NOMO-1 (cell line): Measurements from ENCODE around the gene PPM1A.

Experiments
- DNase-seq, 2 experiments: peaks; one replicate each; lab custom pipeline; 2025; ENCODE audit not compliant: unreplicated experiment in 2 of 2; lab: John Stamatoyannopoulos, UW

The PPM1A gene

DNA sequence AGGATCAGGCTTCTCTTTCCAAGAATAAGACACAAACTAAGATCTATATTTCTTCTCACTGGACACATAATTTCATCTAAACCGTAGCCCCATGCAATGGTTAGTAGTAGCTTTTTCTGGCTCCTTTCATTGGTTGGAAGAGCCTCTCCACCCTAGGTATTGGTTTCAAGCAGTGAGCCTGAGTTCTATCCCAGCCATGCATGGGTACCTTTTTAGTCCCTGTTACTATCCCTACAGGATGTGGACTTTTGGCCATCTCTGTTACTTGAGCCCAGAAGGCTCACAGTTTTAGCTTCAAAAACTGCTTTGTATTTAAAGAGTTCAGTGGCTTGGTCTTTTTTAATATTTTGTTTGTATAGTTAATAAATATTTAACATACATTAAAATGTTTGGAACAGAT is 16.1 kb downstream of the PPM1A start:
- DNase-seq, result no peak

DNA sequence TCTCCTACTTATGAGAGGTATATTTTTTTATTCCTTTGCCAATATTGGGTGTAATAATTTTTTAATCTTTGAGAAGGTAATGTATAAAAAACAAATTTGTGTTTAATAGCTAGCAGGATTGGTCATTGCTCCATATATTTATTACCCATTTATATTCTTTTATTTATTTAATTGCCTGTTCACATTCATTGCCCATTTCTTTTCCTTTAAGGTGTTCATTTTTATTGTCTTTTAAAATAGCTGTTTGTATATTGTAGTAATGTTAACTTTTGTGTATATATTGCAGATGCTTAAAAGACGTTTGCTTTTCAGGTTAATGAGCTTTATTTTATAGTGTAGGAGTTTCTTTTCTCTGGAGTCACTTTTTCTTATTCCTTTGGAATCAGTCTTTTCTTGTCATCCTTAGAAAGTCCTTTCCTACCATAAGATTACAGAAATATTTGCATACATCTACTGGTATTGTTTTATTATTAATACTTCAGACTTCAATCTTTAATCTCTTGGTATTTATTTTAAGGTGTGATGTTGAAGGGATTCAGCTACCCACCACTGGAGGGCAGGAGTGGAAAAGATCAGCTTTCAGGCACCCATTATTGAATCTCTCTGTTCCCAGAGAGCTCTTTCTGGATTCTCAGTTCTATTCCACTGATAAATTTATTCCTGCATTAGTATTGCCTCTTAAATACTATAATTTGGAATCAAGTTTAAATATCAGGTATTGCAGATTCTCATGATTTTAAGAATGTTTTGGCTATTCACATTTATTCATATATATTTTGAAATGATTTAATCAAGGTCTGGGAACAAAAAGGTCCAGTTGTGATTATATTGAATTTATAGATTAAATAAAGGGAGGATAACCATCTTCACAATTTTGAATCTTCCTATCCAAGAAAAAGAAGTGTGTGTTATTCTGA is 17.3 kb downstream of the PPM1A start:
- DNase-seq, result no peak

DNA sequence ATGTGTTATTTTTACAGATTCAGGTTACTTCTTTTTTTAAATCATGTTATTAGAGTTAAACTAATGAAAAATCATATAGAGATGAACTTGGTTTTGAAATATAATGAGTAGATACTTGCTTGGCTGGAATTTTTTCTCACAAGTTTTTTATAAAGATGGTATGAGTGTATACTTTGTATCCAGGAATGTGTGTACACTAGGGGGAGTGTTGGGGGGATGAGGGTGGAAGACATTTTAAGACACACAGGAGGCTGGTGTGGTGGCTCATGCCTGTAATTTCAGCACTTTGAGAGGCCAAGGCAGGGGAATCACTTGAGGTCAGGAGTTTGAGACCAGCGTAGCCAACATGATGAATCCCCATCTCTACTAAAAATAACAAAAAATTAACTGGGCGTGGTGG is 23.2 kb downstream of the PPM1A start:
- no peak for DNase-seq

DNA sequence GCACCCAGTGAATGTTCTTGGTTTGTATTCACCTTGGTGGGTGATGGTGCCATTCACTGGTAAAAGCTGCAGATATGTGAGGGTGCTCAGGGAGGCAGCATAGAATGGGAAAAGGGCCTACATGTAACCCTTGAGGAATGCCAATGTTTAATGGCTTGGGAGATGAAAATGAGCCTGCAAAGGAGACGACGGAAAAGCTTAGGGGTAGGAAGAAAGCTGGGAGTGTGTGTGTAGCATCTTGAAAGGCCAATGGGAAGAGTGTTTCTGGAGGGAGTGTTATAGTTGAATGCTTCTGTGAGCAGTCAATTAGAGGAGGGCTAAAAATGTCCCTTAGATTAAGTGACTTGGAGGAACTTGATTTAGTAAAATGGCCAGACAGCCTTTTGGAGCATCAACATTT is 24.9 kb downstream of the PPM1A start:
- DNase-seq, result no peak

DNA sequence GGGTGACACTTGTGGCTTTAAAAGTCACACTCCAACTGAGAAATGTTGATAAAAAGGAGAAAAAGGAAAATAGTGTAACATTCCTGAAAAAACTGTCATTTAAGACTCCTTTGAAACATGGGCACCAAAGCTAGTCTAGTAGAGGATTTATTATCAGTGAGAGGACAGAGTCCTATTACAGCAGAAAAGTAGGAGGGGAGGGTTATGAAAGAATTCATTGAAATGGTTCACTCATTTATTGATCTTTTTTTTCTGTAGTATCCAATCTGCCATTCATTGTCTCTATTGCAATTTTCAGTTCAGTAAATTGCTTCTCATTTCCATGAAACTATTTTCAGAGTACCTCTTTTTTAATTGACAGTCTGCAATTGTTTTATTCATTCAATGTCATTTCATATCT is 25.4 kb downstream of the PPM1A start:
- DNase-seq, result no peak

DNA sequence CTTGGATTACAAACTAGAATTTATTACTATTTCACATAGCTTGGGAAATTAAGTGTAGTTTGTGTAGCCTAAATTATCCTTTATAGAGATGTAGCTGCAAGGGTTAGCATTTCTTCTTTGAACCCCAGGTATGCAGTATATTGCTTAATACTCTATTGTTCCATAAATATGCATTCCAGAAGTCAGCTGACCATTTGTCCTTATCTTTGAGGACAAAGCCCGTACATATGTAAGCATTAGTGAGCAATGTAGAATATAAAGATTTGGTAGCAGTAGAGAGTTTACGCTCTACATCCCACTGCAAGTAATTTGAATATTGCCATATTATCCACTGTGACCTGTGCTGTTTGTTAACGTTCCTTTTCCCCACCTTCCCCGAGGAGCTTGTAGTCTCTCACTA is 26.9 kb downstream of the PPM1A start:
- DNase-seq, result no peak

DNA sequence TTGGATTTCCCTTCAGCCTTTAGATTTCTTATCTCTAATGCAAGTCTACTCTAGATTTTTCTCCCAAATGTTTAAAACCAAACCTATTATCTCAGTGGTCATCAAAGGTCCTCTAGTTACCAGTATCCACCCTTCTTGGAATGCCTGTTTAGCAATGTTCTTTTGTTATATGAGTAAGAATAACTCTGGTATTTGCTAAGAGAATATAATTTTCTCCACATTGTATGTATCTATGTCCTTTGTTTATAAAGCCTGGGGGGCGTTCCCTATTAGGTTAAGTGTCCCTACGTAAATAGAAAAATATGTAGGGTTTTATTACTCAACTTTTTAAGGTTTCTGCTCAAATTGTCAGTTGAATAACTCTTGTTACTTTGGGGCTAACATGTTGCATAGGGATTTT is 27.3 kb downstream of the PPM1A start:
- DNase-seq, result no peak

DNA sequence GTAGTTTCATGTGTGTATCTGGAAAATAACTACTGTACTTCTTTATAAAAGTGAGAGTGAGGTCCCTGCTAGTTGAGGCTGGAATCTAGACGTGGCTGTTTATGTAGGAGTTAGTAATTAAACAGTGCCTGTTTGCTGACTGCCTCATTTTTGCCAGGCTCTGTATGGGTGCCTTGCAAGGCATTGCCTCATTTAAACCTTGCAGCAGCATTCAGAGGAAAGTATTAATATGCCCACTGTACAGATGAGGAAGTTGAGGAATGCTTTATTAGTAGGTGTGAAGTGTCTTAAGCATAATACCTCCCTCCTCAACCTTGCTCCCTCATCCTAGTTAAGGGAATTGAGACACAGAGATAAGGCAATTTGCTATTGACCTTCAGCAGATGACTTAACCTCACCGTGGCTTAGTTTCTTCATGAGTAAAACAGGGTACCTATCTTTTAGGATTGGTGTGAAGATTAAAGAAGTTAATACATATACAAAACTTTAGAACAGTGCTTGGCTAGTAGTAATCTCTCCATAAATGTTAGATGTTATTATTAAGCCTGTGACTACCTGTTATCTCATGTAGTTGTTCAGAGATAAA is 28.7 kb downstream of the PPM1A start:
- DNase-seq, result no peak

DNA sequence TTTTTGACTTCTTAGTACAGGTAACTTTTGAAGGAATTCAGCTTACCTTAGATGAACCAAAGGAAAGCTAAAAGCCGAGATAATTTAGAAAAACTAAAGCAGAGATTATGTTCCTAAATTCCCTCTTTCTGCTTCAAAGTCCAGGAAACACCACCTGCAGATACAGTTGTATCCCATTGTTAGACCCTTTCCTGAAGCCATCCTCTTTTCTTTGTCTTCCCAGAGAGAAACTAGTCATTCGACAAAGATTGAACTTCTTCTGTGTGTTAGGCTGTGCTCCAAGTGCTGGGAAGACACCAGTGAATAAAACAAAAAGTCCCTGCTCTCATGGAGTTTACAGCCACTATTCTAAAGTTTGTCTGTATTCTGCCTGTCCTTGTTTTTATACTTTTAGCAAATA is 29.3 kb downstream of the PPM1A start:
- DNase-seq, result no peak

DNA sequence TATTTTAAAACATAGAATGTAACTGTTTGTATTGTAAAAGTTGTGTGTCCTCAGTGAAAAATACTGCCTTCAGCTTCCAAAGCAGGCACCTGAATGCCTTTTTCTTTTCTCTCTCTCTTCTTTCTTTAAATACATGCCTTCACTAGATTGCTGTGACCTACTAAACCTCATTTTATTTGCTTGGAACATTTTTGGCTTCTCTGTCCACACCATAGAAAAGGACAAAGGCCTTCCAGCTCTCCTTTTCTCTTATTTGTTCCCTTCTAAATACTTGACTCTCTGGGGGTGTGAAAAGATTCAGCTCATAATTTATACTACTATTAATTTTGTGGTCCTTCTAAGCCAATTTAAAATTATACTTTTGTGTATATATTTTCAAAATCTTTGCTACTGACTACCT is 38.4 kb downstream of the PPM1A start:
- no peak for DNase-seq

DNA sequence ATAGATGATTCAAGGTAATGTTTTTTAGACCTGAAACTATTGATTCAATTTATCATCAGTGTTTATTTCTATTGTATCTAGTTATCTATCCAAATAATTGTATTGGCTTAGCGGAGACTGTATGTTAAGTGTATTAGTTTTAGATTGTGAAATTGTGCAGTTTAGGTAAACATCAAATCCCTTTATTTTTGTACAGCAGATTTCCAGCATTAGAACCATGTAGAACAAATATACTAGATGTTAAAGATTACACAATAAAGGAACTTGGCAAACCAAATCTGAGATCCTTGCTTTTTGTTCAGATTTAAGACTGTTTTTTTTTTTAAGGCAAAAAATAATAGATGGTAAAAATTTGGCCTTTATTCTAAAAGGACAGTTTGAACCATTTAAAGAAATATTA is 39.3 kb downstream of the PPM1A start:
- no peak for DNase-seq

DNA sequence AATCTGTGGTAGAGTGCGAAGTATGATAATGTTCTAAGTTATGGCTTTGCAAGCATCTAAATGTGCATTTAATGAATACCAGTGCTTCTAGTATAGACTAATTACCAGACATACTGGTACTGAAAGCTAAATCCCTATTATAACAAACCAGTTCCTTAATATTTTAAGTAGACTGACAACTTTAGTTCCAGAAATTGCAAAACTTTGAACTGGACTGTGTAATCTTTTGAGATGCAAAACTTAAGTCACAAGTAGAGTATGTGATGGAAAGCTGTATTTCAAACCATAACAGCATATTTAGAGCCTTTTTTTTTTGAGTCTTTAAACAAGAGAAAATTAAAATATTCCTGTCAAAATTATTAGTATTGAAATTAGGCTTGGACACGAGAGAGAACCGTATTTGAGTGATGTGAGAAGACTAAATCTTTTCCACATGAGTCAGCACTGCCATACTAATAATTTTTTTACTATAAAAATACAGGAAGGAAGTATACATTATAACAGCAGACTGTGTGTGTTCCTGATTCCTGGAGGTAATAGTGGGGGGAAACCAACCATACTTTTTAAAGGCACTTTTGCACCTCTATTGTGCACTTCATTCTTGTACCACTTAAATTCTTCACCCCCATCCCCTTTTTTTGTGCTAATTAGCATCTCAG is 45.5 kb downstream of the PPM1A start:
- no peak for DNase-seq

DNA sequence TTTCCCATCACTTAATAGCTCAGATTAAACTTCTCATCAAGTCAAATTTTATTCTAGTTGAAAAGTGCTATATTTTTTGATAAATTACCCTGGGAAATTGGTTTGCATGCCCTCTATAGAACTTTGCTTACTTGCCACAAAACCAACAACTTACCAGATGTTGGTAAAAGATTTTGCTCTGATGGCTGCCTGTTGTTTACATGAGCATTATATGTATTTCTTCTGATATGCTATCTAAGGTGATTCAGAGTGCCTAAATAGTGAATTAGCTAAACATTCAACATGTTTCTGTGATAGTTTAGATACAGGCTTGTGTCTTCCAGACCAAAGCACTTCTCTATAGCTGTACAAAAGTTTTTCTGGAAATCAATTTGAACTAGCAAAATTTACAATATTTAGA is 51.0 kb downstream of the PPM1A start:
- no peak for DNase-seq

DNA sequence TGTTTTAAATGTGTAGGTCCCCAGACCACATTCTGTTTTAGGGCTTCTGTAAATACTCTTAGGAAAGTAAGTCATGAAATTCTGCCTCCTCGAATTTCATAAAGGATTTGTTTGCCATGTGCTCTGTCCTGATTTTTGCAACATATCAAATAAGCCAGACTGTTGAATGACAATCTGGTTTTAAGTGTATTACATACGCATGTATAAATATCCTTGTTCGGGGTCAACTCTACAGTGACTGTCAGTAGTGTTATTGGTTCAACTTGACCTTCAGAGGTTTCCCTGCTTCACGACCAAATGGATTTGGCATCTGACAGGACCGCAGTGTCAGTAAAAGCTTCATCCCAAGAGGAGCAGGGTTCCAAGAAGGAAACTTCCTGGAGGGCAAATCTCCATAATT is 52.7 kb downstream of the PPM1A start:
- DNase-seq, result no peak

DNA sequence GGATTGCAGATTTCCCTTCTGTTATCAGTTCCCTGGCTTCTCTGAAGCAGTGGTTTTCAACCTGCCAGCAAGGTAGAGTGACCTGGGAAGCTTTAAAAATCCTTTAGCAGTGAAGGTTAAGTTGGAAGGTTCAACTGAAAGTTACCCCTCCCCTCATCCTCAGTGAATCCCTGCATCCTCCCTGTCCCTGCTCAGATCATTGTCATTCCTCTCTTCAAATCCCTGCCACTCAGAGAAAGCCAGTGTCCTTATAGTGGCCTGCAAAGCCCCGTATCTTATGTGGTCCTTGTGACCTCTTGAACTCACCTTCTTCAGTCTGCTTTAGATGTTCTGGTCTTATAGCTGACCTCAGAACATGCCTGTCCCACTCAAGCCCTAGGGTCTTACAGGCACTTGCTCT is 53.6 kb downstream of the PPM1A start:
- no peak for DNase-seq

DNA sequence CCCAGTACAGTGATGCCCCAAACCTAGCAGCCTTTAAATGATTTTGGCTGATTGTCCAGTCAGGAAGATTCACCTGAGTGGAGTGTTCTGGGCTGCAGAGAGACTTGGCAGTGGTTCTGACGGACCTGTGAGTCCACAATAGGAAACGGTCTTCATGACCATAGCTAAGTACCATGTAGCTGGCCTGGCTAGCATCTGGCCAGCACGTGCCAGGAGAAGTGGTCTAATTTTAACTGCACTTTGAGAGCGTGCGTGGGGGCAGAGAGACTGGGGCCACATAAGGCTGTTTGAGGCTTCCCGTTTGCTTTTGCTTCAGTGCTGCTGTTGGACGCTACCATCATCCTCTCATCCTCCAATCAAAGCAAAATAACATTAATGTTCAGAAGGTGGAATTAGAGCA is 54.7 kb downstream of the PPM1A start:
- DNase-seq, result no peak

DNA sequence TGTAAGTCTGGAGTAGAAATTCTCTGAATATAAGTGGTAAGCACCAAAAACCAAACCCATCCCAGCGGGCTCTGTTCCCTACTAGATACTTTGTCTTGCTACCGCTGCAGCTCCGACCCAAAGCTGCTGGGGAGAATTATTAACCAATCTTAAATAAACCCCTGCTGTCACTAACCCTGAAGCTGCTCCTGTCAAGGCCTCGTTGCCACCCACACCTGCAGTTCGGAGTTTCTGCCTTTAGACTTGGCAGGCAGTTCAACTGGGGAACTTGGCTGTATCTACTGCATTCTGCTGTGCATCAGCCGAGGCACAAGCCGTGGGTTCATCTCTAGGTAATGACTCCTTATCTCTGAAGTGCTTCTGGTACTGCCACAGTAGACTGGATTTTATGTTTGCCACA is 55.5 kb downstream of the PPM1A start:
- no peak for DNase-seq

DNA sequence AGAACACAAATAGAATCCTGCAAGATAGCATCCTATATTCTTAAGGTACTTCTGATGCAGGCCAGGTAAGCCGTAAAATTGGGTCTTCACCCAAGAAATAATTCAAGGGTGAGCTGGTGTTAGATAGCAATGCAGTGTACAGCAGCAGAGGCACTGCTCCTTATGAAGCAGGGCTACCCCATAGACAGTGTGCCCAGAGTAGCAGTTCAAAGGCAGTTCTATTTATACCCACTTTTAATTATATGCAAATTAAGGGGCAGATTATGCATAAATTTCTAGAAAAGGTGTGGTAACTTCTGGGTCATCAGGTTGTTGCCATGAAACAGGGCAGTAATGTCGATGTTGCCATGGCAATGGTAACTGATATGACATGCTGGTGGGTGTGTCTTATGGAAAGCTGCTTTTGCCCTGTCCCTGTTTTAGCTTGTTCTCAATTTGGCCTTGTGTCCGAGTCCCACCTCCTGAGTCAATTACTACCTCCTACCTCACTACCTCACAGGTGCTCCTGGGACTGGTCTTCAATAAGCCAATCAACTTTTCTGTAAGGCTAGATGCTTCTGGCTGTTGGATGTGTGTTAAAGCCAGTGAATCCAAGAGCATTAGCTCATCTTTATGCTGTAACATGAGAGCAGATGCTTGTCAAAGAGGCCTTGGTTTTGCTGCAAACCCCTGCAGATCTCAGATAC is 61.0 kb downstream of the PPM1A start:
- DNase-seq, result no peak

DNA sequence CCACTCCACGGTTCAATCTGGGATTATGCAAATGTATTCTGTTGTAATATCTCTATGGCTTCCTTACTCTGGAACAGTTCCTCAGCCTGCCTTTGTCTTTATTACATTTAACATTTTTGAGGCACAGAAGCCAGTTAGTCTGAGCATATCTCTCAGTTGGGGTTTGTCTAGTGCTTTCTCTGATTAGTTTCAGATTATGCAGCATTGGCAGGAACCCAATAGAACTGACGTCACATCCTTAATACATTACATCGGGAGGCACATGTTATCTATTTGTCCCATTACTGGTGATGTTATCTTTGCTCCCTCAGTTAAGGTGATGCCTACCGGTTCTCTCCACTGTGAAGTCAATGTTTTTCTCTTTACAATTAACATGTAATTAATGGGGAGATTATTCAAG is 62.4 kb downstream of the PPM1A start:
- DNase-seq, result no peak

DNA sequence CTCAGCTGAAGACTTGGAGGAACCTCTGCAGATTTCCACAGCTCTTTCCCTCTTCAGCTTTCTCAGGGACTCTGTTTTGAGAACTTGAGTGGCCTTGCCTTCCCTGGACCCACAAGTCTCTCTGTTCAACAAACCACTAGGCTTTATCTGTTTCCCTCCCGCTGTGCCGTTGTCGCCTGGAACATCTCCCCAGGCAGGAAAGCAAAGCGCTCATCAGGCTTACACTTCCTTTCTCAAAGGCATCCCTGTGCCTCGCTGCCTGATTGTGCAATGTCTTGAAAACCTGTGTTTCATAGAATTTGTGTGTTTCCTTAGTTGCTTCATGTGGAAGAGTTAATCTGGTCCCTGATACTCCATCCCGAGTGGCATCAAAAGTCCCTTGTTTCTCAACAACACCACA is 64.1 kb downstream of the PPM1A start:
- DNase-seq, result no peak

DNA sequence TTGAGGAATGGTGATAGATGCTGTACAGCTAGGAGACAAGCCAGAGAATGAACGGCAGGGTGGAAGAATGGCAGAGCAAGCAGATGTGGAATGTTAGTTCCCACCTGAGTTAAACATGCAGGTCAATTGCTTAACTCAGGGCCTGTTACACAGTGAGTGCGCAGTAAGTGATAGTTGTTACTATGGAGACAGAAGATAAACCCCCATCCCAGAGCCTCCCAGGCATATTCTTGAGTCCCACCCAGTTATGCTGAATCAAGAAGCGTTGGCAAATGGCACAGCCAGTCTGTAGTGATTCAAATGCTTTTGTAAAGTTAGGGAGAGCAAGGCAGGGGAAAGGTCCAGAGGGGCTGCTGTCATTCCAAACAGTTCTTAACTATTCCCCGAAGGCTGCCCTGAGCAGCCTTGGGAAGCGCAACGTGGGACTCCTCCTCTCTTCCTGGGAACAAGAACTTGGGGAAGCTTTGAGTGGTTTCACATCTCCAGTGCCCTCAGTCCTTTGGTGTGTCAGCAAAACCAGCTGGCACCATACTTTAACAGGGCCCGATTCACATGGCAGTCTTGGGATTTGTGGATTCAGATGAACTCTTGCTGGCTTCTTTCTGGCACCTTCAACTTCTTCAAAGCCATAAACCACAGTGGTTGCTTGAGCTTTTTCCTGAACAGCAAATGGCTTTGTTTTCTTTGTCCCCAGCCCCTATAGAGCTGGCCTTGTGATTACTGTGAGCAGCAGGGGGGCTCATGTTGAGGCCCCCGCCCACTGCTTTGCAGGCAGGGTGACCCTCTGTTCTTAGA is 66.4 kb downstream of the PPM1A start:
- no peak for DNase-seq
